Sigmoid colon (tissue), 7 donors: ENCODE data around the gene RACK1. TPM values are rescaled to one million over a fixed set of nuclear protein-coding genes. Genes with fewer than 3 reads are reported as not detected.

ENCODE experiments used
- DNase-seq: peaks from one replicate; pipeline ENCODE4 v3.0.0-alpha.2; 2019
- H3K27ac ChIP-seq, 4 donors: fragments of 200-600 bp; sonication (generic); one replicate each; pipeline ENCODE4 v1.5.1; 2016 to 2019; ENCODE audit warnings: mild to moderate bottlenecking in 1 of 4
- H3K27me3 ChIP-seq, 3 donors: fragments of 200-600 bp; sonication (generic); one replicate each; pipeline ENCODE4 v1.5.1; 2019; ENCODE audit warnings: mild to moderate bottlenecking in 1 of 3
- H3K36me3 ChIP-seq, 4 donors: fragments of 200-600 bp; sonication (generic); one replicate each; pipeline ENCODE4 v1.5.1; 2016 to 2019
- H3K4me1 ChIP-seq, 4 donors: fragments of 200-600 bp; sonication (generic); one replicate each; pipeline ENCODE4 v1.5.1; 2017 to 2019
- H3K4me3 ChIP-seq, 4 donors: fragments of 200-600 bp; sonication (generic); one replicate each; pipeline ENCODE4 v1.5.1; 2017 to 2019; ENCODE audit warnings: mild to moderate bottlenecking in 2 of 4, moderate library complexity in 1 of 4
- H3K9me3 ChIP-seq, 4 donors: fragments of 200-600 bp in 3 of 4; sonication (generic) in 3 of 4; one replicate each; pipeline versions ENCODE4 v1.5.1 to v1.6.1; 2013 to 2019
- EP300 ChIP-seq, 4 donors: sonication (generic); formaldehyde crosslinking; IDR thresholded peaks; one replicate each; pipeline ENCODE4 v1.6.1; 2017; ENCODE audit warnings: antibody characterized with exemption in 4 of 4
- POLR2A ChIP-seq, 2 donors: fragments of 450-650 bp; IDR thresholded peaks; one replicate each; pipeline ENCODE4 v1.6.1; 2016; ENCODE audit warnings: antibody characterized with exemption in 2 of 2, mild to moderate bottlenecking in 2 of 2, moderate library complexity in 2 of 2
- POLR2AphosphoS5 ChIP-seq, 4 donors: sonication (generic); formaldehyde crosslinking; IDR thresholded peaks; one replicate each; pipeline ENCODE4 v1.6.1; 2017; ENCODE audit warnings: antibody characterized with exemption in 4 of 4
- WGBS, 2 donors: extraction: QIAGEN DNeasy Blood & Tissue Kit; methylation state at CpG; one replicate each; pipeline ENCODE4 v1.1.7; 2013; 5-methylcytosine and 5-hydroxymethylcytosine counted together
- intact Hi-C: fragments of 100-400 bp; cut with DNase I; formaldehyde crosslinking; loops from one replicate; pipeline ENCODE4 v1.15.1; 2023
- polyA plus RNA-seq, 3 donors: library from polyadenylated mRNA; stranded (reverse); fragments of 200-250 nt; gene quantifications; one replicate each; pipeline ENCODE4 v1.2.3, GENCODE V29; 2013
- total RNA-seq, 4 donors: library from RNA; depleted of rRNA; stranded (reverse); fragments of >200 nt; gene quantifications; one replicate each; pipeline ENCODE4 v1.1.0, GENCODE V29; 2016
- TF ChIP-seq, protein P1 (sequence below), 4 experiments: fragments of 450-650 bp in 3 of 4; fragments of 200-600 bp in 1 of 4; IDR thresholded peaks; one replicate each; pipeline ENCODE4 v1.5.1; 2016 to 2019; ENCODE audit warnings: antibody characterized with exemption in 4 of 4, mild to moderate bottlenecking in 3 of 4, moderate library complexity in 2 of 4
- donor health status: healthy with polysubstance abuse.
- donor health status: Bipolar disorder and iron deficiency.
- donor health status: healthy.

Gene RACK1
- total and polyA plus RNA-seq, 7 donors, result 1,821 to 2,943 (median 2,174) TPM

GRCh38 chr5:181189962-181190710 is 53.6 kb downstream of the RACK1 start:
- Histone ChIP-seq H3K27me3 (no peaks in the 10 kb centered on the region), H3K36me3 (no peaks in the 10 kb centered on the region), H3K4me1 (peaks cover 7 to 33% (median 8%) of the 10 kb centered on the region in 4 donors), H3K4me3 (peak overlapping the region; percentile 60 to 68 (median 64)), H3K9me3 (no peaks in the 10 kb centered on the region), H3K27ac (peak overlapping the region; percentile 82 to 93 (median 90))
- TF ChIP-seq, protein P1, sequence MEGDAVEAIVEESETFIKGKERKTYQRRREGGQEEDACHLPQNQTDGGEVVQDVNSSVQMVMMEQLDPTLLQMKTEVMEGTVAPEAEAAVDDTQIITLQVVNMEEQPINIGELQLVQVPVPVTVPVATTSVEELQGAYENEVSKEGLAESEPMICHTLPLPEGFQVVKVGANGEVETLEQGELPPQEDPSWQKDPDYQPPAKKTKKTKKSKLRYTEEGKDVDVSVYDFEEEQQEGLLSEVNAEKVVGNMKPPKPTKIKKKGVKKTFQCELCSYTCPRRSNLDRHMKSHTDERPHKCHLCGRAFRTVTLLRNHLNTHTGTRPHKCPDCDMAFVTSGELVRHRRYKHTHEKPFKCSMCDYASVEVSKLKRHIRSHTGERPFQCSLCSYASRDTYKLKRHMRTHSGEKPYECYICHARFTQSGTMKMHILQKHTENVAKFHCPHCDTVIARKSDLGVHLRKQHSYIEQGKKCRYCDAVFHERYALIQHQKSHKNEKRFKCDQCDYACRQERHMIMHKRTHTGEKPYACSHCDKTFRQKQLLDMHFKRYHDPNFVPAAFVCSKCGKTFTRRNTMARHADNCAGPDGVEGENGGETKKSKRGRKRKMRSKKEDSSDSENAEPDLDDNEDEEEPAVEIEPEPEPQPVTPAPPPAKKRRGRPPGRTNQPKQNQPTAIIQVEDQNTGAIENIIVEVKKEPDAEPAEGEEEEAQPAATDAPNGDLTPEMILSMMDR (IDR thresholded peaks at IDR 0.05), result no peak
- TF ChIP-seq POLR2A (IDR thresholded peaks at IDR 0.05) (no peak), POLR2AphosphoS5 (IDR thresholded peaks at IDR 0.05) (no peak), EP300 (IDR thresholded peaks at IDR 0.05) (no peak)
- DNase-seq, result peak; percentile 75
- WGBS, 2 donors, result 0 to 1% methylated on average over 52 of the region's 52 CpGs
- intact Hi-C loops, result loop anchor here (2.0 to 10.0 kb wide), 2 partner anchors 71 to 385 kb away; partner anchors contain the start of genes MGAT1 and TRIM52

DNA sequence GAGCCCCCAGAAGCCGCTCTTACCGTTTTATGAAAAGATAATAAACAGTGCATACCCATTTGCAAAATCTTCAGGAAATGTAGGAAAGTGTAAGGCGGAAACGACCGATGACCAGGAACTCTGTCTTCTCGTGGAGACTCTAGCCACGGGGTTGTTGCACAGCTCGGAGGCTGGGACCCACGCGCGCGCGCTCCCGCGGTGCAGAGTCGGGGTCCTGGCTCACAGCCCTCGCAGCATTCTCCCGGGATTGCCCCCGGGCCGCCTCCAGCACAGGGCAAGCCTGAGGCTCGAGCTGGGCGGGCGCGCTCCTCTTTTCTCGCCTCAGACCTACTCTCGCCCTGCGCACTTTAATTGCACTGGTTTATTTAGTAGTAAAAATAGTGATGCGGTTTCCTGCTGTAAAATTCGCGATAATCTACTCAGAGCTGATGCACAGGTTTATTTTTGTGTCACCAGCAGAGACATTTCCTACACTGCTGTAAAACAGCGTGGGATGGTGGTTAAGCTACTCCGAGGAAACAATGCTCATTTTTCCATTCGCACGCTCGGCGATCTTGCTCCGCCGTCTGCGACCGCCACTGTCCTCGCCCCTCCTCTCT is 54.2 kb downstream of the RACK1 start:
- H3K4me1 ChIP-seq, result peaks cover 7 to 39% (median 10%) of the 10 kb centered on the region in 4 donors
- H3K4me3 ChIP-seq, result peak overlapping the region; percentile 60 to 68 (median 64)
- WGBS, 2 donors, result 0% methylated on average over 41 of the region's 41 CpGs
- H3K27ac ChIP-seq, result peak overlapping the region; percentile 82 to 93 (median 90)
- H3K27me3 ChIP-seq, result no peaks in the 10 kb centered on the region
- TF ChIP-seq POLR2AphosphoS5 (IDR thresholded peaks at IDR 0.05) (no peak), POLR2A (IDR thresholded peaks at IDR 0.05) (no peak), EP300 (IDR thresholded peaks at IDR 0.05) (no peak)
- TF ChIP-seq, protein P1 (IDR thresholded peaks at IDR 0.05), result no peak
- H3K9me3 ChIP-seq, result no peaks in the 10 kb centered on the region
- DNase-seq, result no peak
- intact Hi-C loops, result loop anchor here (10.0 kb wide), 1 partner anchor 385 kb away; the partner anchor contains the start of gene MGAT1
- no peaks in the 10 kb centered on the region for H3K36me3 ChIP-seq

DNA sequence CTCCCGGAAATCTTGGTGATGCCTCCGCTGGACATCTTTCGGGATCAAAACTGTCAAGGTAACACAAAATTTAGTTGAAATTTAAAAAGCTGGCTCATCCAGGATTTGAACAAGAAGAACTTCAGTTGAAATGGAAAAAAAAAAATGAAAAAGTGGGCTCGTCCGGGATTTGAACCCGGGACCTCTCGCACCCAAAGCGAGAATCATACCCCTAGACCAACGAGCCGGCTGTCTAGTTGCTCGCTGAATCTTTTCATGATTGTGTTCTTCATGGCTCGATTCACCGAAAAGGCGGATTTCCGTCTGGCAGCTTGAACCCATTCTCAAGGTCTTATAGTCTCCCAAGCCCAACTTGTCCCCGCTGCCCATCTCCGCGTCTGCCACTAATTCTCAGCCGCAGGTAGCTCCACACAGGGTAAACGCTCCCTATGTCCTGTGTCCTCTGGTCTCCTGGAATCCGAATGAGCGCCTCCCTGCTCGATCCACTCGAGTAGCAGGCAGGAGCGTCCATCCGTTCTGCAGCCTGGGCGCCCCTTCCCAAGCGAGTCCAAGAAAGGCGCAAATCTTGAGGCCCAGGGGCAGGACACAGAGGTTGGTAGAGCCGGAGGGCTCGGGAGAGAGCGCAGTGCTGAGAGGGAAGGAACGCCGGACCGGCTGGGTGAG is 54.9 kb downstream of the RACK1 start:
- Histone ChIP-seq H3K4me3 (peak overlapping the region; percentile 60 to 68 (median 64)), H3K4me1 (peaks cover 7 to 46% (median 13%) of the 10 kb centered on the region in 4 donors), H3K27ac (peak overlapping the region; percentile 82 to 93 (median 90)), H3K27me3 (no peaks in the 10 kb centered on the region), H3K36me3 (no peaks in the 10 kb centered on the region), H3K9me3 (no peaks in the 10 kb centered on the region)
- intact Hi-C loops, result loop anchor here (10.0 kb wide), 1 partner anchor 384 kb away; the partner anchor contains the start of gene MGAT1
- TF ChIP-seq EP300 (IDR thresholded peaks at IDR 0.05) (no peak), POLR2AphosphoS5 (IDR thresholded peaks at IDR 0.05) (peak in 1 of 4 donors; percentile 4)
- DNase-seq, result peak; percentile 92
- 0% methylated on average over 35 of the region's 35 CpGs for WGBS, 2 donors

DNA sequence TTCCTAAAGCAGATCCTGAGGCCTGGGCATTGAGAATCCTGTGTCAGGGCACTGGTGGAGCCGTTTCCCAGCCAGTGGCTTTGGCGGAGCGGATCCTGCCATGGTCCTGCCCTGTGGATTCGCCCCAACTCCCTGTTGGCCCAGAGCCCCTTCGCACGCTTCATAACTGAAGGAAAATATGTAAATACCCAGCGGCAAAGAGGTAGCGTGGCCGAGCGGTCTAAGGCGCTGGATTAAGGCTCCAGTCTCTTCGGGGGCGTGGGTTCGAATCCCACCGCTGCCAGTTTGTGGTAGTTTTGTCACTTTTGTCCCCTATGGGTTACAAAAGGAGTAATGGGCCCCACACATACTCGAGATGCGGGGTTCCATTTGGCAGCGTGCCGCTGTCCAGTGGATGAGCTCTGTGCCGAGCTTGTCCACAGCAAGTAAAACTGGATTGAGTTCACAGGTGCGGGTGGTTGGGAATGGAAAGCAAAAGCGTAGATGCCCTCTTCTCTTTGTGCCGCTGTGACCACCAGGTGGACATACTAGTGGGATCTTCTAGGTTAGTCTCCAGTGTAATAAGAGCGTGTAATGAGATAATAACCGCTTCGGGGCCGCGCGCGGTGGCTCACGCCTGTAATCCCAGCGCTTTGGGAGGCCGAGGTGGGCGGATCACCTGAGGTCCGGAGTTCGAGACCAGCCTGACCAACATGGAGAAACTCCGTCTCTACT is 56.0 kb downstream of the RACK1 start:
- peak; percentile 91 for DNase-seq
- Histone ChIP-seq H3K27me3 (no peaks in the 10 kb centered on the region), H3K36me3 (no peaks in the 10 kb centered on the region), H3K4me1 (peaks cover 6 to 48% (median 14%) of the 10 kb centered on the region in 4 donors), H3K4me3 (peak overlapping the region; percentile 60 to 68 (median 64)), H3K27ac (peak overlapping the region; percentile 82 to 93 (median 90)), H3K9me3 (no peaks in the 10 kb centered on the region)
- TF ChIP-seq, protein P1 (IDR thresholded peaks at IDR 0.05), result no peak
- TF ChIP-seq POLR2AphosphoS5 (IDR thresholded peaks at IDR 0.05), result peak in 3 of 4 donors; percentile 36 to 57 (median 47)
- 5 to 10% methylated on average over 37 of the region's 37 CpGs for WGBS, 2 donors
- intact Hi-C loops, result loop anchor here (10.0 kb wide), 1 partner anchor 383 kb away; the partner anchor contains the start of gene MGAT1
